ENCODE results near the gene RSBN1L.
A peak's percentile ranks its signal among the peaks of the same experiment; 100 is the strongest.
"Not testable (repeated sequence)": the region's sequence is repeated elsewhere in the genome, so short reads cannot be mapped to it uniquely, and the experiment has no call there.

The RSBN1L gene

GRCh38 chr7:77703669-77704068 is 7.4 kb downstream of the RSBN1L start:
- H3K27ac ChIP-seq (ENCODE audit: low read depth, low read length, severe bottlenecking); H3K9me3 ChIP-seq (ENCODE audit: control insufficient read depth, low read length); H3K4me1 ChIP-seq (ENCODE audit: control insufficient read depth, insufficient read depth, low read length, poor library complexity, severe bottlenecking); H3K4me3 ChIP-seq (ENCODE audit: extremely low read depth, insufficient read depth, low read length, poor library complexity, severe bottlenecking): not testable (repeated sequence)
- H3K36me3 ChIP-seq (ENCODE audit: control insufficient read depth, insufficient read depth, low read length) = peaks cover 15% of the 10 kb centered on the region
- 84 to 89% methylated on average over 5 to 6 of the region's 9 CpGs for WGBS, 2 experiments (ENCODE audit: insufficient coverage in 2 of 2)

- H3K36me3 ChIP-seq (ENCODE audit: control insufficient read depth, insufficient read depth, low read length) = peaks cover 20% of the 10 kb centered on the region
- H3K9me3 ChIP-seq (ENCODE audit: control insufficient read depth, low read length) = no peaks in the 10 kb centered on the region
- no peak overlapping the region for H3K27ac ChIP-seq (ENCODE audit: low read depth, low read length, severe bottlenecking)
- no CpG with 5 or more reads among the region's 1 CpG for WGBS, 2 experiments (ENCODE audit: insufficient coverage in 2 of 2)
- H3K4me3 ChIP-seq (ENCODE audit: extremely low read depth, insufficient read depth, low read length, poor library complexity, severe bottlenecking) = no peak overlapping the region
- H3K4me1 ChIP-seq (ENCODE audit: control insufficient read depth, insufficient read depth, low read length, poor library complexity, severe bottlenecking) = no peaks in the 10 kb centered on the region
Measured at GRCh38 chr7:77707504-77707992, 11.3 kb downstream of the RSBN1L start.

GRCh38 chr7:77710067-77710466 is 13.8 kb downstream of the RSBN1L start:
- no peaks in the 10 kb centered on the region for H3K4me1 ChIP-seq (ENCODE audit: control insufficient read depth, insufficient read depth, low read length, poor library complexity, severe bottlenecking)
- no peaks in the 10 kb centered on the region for H3K9me3 ChIP-seq (ENCODE audit: control insufficient read depth, low read length)
- no peak overlapping the region for H3K4me3 ChIP-seq (ENCODE audit: extremely low read depth, insufficient read depth, low read length, poor library complexity, severe bottlenecking)
- peaks cover 20% of the 10 kb centered on the region for H3K36me3 ChIP-seq (ENCODE audit: control insufficient read depth, insufficient read depth, low read length)
- no peak overlapping the region for H3K27ac ChIP-seq (ENCODE audit: low read depth, low read length, severe bottlenecking)
- WGBS, 2 experiments (ENCODE audit: insufficient coverage in 2 of 2) = 95 to 100% methylated on average over 3 of the region's 3 CpGs

GRCh38 chr7:77710861-77711260 is 14.6 kb downstream of the RSBN1L start:
- Histone ChIP-seq H3K36me3 (ENCODE audit: control insufficient read depth, insufficient read depth, low read length) (peaks cover 19% of the 10 kb centered on the region), H3K4me1 (ENCODE audit: control insufficient read depth, insufficient read depth, low read length, poor library complexity, severe bottlenecking) (no peaks in the 10 kb centered on the region), H3K4me3 (ENCODE audit: extremely low read depth, insufficient read depth, low read length, poor library complexity, severe bottlenecking) (no peak overlapping the region), H3K27ac (ENCODE audit: low read depth, low read length, severe bottlenecking) (no peak overlapping the region), H3K9me3 (ENCODE audit: control insufficient read depth, low read length) (no peaks in the 10 kb centered on the region)
- WGBS, 2 experiments (ENCODE audit: insufficient coverage in 2 of 2) = 96 to 100% methylated on average over 3 of the region's 3 CpGs

- WGBS, 2 experiments (ENCODE audit: insufficient coverage in 2 of 2) = no CpG with 5 or more reads among the region's 2 CpGs
- Histone ChIP-seq H3K4me1 (ENCODE audit: control insufficient read depth, insufficient read depth, low read length, poor library complexity, severe bottlenecking) (no peaks in the 10 kb centered on the region), H3K9me3 (ENCODE audit: control insufficient read depth, low read length) (no peaks in the 10 kb centered on the region), H3K36me3 (ENCODE audit: control insufficient read depth, insufficient read depth, low read length) (peaks cover 14% of the 10 kb centered on the region), H3K27ac (ENCODE audit: low read depth, low read length, severe bottlenecking) (no peak overlapping the region), H3K4me3 (ENCODE audit: extremely low read depth, insufficient read depth, low read length, poor library complexity, severe bottlenecking) (no peak overlapping the region)
Measured at GRCh38 chr7:77714195-77714594, 17.9 kb downstream of the RSBN1L start.

GRCh38 chr7:77714931-77715330 is 18.7 kb downstream of the RSBN1L start:
- H3K9me3 ChIP-seq (ENCODE audit: control insufficient read depth, low read length); H3K27ac ChIP-seq (ENCODE audit: low read depth, low read length, severe bottlenecking); H3K4me1 ChIP-seq (ENCODE audit: control insufficient read depth, insufficient read depth, low read length, poor library complexity, severe bottlenecking); H3K4me3 ChIP-seq (ENCODE audit: extremely low read depth, insufficient read depth, low read length, poor library complexity, severe bottlenecking): not testable (repeated sequence)
- H3K36me3 ChIP-seq (ENCODE audit: control insufficient read depth, insufficient read depth, low read length) = peaks cover 14% of the 10 kb centered on the region

GRCh38 chr7:77716804-77717203 is 20.5 kb downstream of the RSBN1L start:
- Histone ChIP-seq H3K27ac (ENCODE audit: low read depth, low read length, severe bottlenecking) (no peak overlapping the region), H3K4me1 (ENCODE audit: control insufficient read depth, insufficient read depth, low read length, poor library complexity, severe bottlenecking) (no peaks in the 10 kb centered on the region), H3K9me3 (ENCODE audit: control insufficient read depth, low read length) (no peaks in the 10 kb centered on the region), H3K4me3 (ENCODE audit: extremely low read depth, insufficient read depth, low read length, poor library complexity, severe bottlenecking) (no peak overlapping the region), H3K36me3 (ENCODE audit: control insufficient read depth, insufficient read depth, low read length) (peaks cover 4% of the 10 kb centered on the region)
- 83 to 95% methylated on average over 2 of the region's 3 CpGs for WGBS, 2 experiments (ENCODE audit: insufficient coverage in 2 of 2)

GRCh38 chr7:77717566-77717965 is 21.3 kb downstream of the RSBN1L start:
- WGBS, 2 experiments (ENCODE audit: insufficient coverage in 2 of 2) = 86 to 89% methylated on average over 2 to 4 of the region's 5 CpGs
- not testable (repeated sequence) for H3K36me3 ChIP-seq (ENCODE audit: control insufficient read depth, insufficient read depth, low read length); H3K9me3 ChIP-seq (ENCODE audit: control insufficient read depth, low read length); H3K4me3 ChIP-seq (ENCODE audit: extremely low read depth, insufficient read depth, low read length, poor library complexity, severe bottlenecking); H3K27ac ChIP-seq (ENCODE audit: low read depth, low read length, severe bottlenecking); H3K4me1 ChIP-seq (ENCODE audit: control insufficient read depth, insufficient read depth, low read length, poor library complexity, severe bottlenecking)

- Histone ChIP-seq H3K27ac (ENCODE audit: low read depth, low read length, severe bottlenecking) (peak overlapping the region; percentile 86), H3K4me1 (ENCODE audit: control insufficient read depth, insufficient read depth, low read length, poor library complexity, severe bottlenecking) (peaks cover 22% of the 10 kb centered on the region), H3K36me3 (ENCODE audit: control insufficient read depth, insufficient read depth, low read length) (no peaks in the 10 kb centered on the region), H3K9me3 (ENCODE audit: control insufficient read depth, low read length) (no peaks in the 10 kb centered on the region), H3K4me3 (ENCODE audit: extremely low read depth, insufficient read depth, low read length, poor library complexity, severe bottlenecking) (no peak overlapping the region)
- 86% methylated on average over 2 of the region's 3 CpGs; no CpG with 5 or more reads in 1 of the 2 experiments for WGBS, 2 experiments (ENCODE audit: insufficient coverage in 2 of 2)
Measured at GRCh38 chr7:77727527-77727926, 31.3 kb downstream of the RSBN1L start.

- no peaks in the 10 kb centered on the region for H3K36me3 ChIP-seq (ENCODE audit: control insufficient read depth, insufficient read depth, low read length)
- WGBS, 2 experiments (ENCODE audit: insufficient coverage in 2 of 2) = 54 to 58% methylated on average over 5 to 6 of the region's 8 CpGs
- peaks cover 22% of the 10 kb centered on the region for H3K4me1 ChIP-seq (ENCODE audit: control insufficient read depth, insufficient read depth, low read length, poor library complexity, severe bottlenecking)
- H3K27ac ChIP-seq (ENCODE audit: low read depth, low read length, severe bottlenecking) = peak overlapping the region; percentile 86
- no peaks in the 10 kb centered on the region for H3K9me3 ChIP-seq (ENCODE audit: control insufficient read depth, low read length)
- no peak overlapping the region for H3K4me3 ChIP-seq (ENCODE audit: extremely low read depth, insufficient read depth, low read length, poor library complexity, severe bottlenecking)
Measured at GRCh38 chr7:77727936-77728701, 31.9 kb downstream of the RSBN1L start.

- H3K36me3 ChIP-seq (ENCODE audit: control insufficient read depth, insufficient read depth, low read length) = no peaks in the 10 kb centered on the region
- H3K4me1 ChIP-seq (ENCODE audit: control insufficient read depth, insufficient read depth, low read length, poor library complexity, severe bottlenecking) = peaks cover 22% of the 10 kb centered on the region
- H3K27ac ChIP-seq (ENCODE audit: low read depth, low read length, severe bottlenecking) = no peak overlapping the region
- H3K4me3 ChIP-seq (ENCODE audit: extremely low read depth, insufficient read depth, low read length, poor library complexity, severe bottlenecking) = no peak overlapping the region
- no peaks in the 10 kb centered on the region for H3K9me3 ChIP-seq (ENCODE audit: control insufficient read depth, low read length)
- 89 to 100% methylated on average over 1 of the region's 3 CpGs for WGBS, 2 experiments (ENCODE audit: insufficient coverage in 2 of 2)
Measured at GRCh38 chr7:77729574-77730348, 33.5 kb downstream of the RSBN1L start.
